K562 (cell line): ENCODE data around the gene CAMK2D. TPM values are rescaled to one million over a fixed set of nuclear protein-coding genes. Genes with fewer than 3 reads are reported as not detected.

Experiments
- ATF7 ChIP-seq: fragments of 450-650 bp; IDR thresholded peaks from 2 replicates; pipeline ENCODE4 v1.7.1; 2014; ENCODE audit warnings: mild to moderate bottlenecking, moderate library complexity
- CTBP1 ChIP-seq: fragments of 450-650 bp; IDR thresholded peaks from 2 replicates; pipeline ENCODE4 v1.6.1; 2016; ENCODE audit warnings: borderline replicate concordance
- E2F3 ChIP-seq: fragments of 250-450 bp; sonication (Bioruptor Pico); IDR thresholded peaks from 2 replicates; pipeline ENCODE4 v1.4.0; 2020; ENCODE audit warnings: mild to moderate bottlenecking
- NELFE ChIP-seq: IDR thresholded peaks from 2 replicates; pipeline ENCODE4 v1.6.1; 2011; ENCODE audit warnings: mild to moderate bottlenecking; ENCODE audit not compliant: insufficient read depth, insufficient read length
- POLR3A ChIP-seq: IDR thresholded peaks from 2 replicates; pipeline ENCODE4 v1.6.1; 2011; ENCODE audit warnings: borderline replicate concordance, mild to moderate bottlenecking, moderate library complexity; ENCODE audit not compliant: insufficient read length, insufficient read depth; ENCODE audit errors: extremely low read depth
- PRDM10 ChIP-seq: fragments of 450-650 bp; IDR thresholded peaks from 2 replicates; pipeline ENCODE4 v1.6.1; 2018; ENCODE audit not compliant: partially characterized antibody
- SAFB2 ChIP-seq: fragments of 200-400 bp; formaldehyde crosslinking; IDR thresholded peaks from 2 replicates; pipeline ENCODE4 v1.6.1; 2018; ENCODE audit warnings: borderline replicate concordance, low read length, low read depth, moderate library complexity; ENCODE audit not compliant: severe bottlenecking
- SRSF7 ChIP-seq: fragments of 200-400 bp; formaldehyde crosslinking; optimal IDR thresholded peaks from 2 replicates; pipeline ENCODE3; 2017; ENCODE audit warnings: mild to moderate bottlenecking, low read depth, low read length
- ZC3H4 ChIP-seq: sonication (generic); formaldehyde crosslinking; IDR thresholded peaks from 2 replicates; pipeline ENCODE4 v1.9.0; 2021; ENCODE audit warnings: missing genetic modification reagents, borderline replicate concordance
- ZFP36 ChIP-seq: fragments of 150-350 bp; IDR thresholded peaks from 2 replicates; pipeline ENCODE4 v1.6.1; 2018; ENCODE audit warnings: low read length, low read depth; ENCODE audit not compliant: partially characterized antibody
- ZNF146 ChIP-seq: IDR thresholded peaks from one replicate; pipeline ENCODE4 v1.6.1; 2018; ENCODE audit warnings: missing compliant biosample characterization; ENCODE audit not compliant: unreplicated experiment
- ZNF79 ChIP-seq: fragments of 250-450 bp; sonication (Bioruptor Pico); IDR thresholded peaks from 2 replicates; pipeline ENCODE4 v1.4.0; 2020; ENCODE audit warnings: low read depth, mild to moderate bottlenecking, moderate library complexity
- polyA plus RNA-seq, 8 experiments: library from polyadenylated mRNA; depleted of rRNA in 4 of 8; stranded (reverse) in 5 of 8; unstranded in 3 of 8; fragments of >200 nt; fragmentation: Nextera tagmentation in 2 of 8; fragmentation: Illumina TruSeq in 1 of 8; extraction: Ambion mirVana in 2 of 8; extraction: Trizol in 1 of 8; gene quantifications; 2 replicates each; pipeline versions ENCODE4 v1.2.1 to v1.2.3, GENCODE V29; 2011 to 2014; ENCODE audit warnings: inconsistent platforms in 1 of 8, missing spikeins in 1 of 8
- total RNA-seq, 7 experiments: library from RNA; depleted of rRNA in 6 of 7; stranded (reverse); fragments of >200 nt in 6 of 7; fragmentation: Illumina TruSeq in 2 of 7; extraction: Trizol in 2 of 7; gene quantifications; 2 replicates each; pipeline versions ENCODE4 v1.2.1 to v1.2.3, GENCODE V29; 2011 to 2021; ENCODE audit warnings: low replicate concordance in 1 of 7

Gene CAMK2D
- total and polyA plus RNA-seq, 9 of the 15 experiments (the other 6 are each of a cell fraction or from before 2014, with no cell fraction given), result 0.01 to 0.33 (median 0.04) TPM; not detected in 2

DNA sequence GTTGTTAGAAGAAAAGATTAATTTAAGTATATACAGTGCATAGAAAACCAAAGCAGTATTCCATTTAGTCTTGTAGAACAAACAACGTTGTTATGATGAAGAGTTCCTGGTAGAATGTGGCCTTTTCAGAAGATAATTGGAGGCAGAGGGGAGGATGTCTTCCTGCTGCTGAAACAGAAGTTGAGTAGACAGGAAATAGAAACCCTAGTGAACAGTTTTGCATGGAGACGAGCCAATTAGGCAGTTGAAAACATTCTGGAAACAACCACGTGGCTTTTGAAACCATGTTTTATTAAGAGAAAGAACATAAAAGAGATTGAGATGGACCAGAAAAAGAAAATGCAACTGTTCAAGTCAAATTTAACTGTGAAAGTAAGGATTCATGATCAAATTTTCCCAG, 325.2 kb downstream of the CAMK2D start (continued):
- TF ChIP-seq PRDM10 (no peak), SAFB2 (no peak), ZNF79 (CRISPR knock-in tag) (no peak), POLR3A (no peak), E2F3 (CRISPR knock-in tag) (no peak), CTBP1 (no peak), ATF7 (no peak), ZFP36 (no peak), NELFE (no peak), SRSF7 (no peak), ZNF146 (CRISPR knock-in tag) (no peak), ZC3H4 (CRISPR knock-in tag) (no peak)
